Upper lobe of left lung (tissue), 6 donors: ENCODE results near the gene ARHGAP24. TPM values are rescaled to one million over a fixed set of nuclear protein-coding genes. Genes with fewer than 3 reads are reported as not detected.

ENCODE experiments used
- ATAC-seq, 2 donors: fragments of 200-7000 bp; cut with Tn5 transposase; one replicate each; pipeline ENCODE4 v1.9.1; 2022; ENCODE audit warnings: mild to moderate bottlenecking in 2 of 2, moderate library complexity in 2 of 2; ENCODE audit not compliant: low FRiP score in 2 of 2
- DNase-seq, 2 donors: peaks; one replicate each; pipeline ENCODE4 v3.0.0-alpha.2; 2019 to 2020
- H3K27ac ChIP-seq, 4 donors: fragments of 200-600 bp; sonication (generic); one replicate each; pipeline ENCODE4 v1.5.1; 2016 to 2019
- H3K27me3 ChIP-seq, 4 donors: fragments of 200-600 bp; sonication (generic); one replicate each; pipeline ENCODE4 v1.5.1; 2017 to 2019
- H3K36me3 ChIP-seq, 4 donors: fragments of 200-600 bp; sonication (generic); one replicate each; pipeline ENCODE4 v1.5.1; 2016 to 2019
- H3K4me1 ChIP-seq, 4 donors: fragments of 200-600 bp; sonication (generic); one replicate each; pipeline ENCODE4 v1.5.1; 2018 to 2019
- H3K4me3 ChIP-seq, 4 donors: fragments of 200-600 bp; sonication (generic); one replicate each; pipeline ENCODE4 v1.5.1; 2017 to 2019; ENCODE audit warnings: mild to moderate bottlenecking in 2 of 4, moderate library complexity in 1 of 4
- H3K9me3 ChIP-seq, 4 donors: fragments of 200-600 bp; sonication (generic); one replicate each; pipeline ENCODE4 v1.5.1; 2018 to 2019
- CTCF ChIP-seq, 6 experiments: fragments of 450-650 bp in 4 of 6; fragments of 200-600 bp in 2 of 6; sonication (generic) in 2 of 6; IDR thresholded peaks; one replicate each; pipeline ENCODE4 v1.5.1; 2016 to 2019; ENCODE audit warnings: antibody characterized with exemption in 6 of 6
- EP300 ChIP-seq, 4 donors: sonication (generic); formaldehyde crosslinking; IDR thresholded peaks; one replicate each; pipeline ENCODE4 v1.5.1; 2017; ENCODE audit warnings: antibody characterized with exemption in 4 of 4, control low read depth in 2 of 4
- POLR2A ChIP-seq, 4 donors: fragments of 450-650 bp; IDR thresholded peaks; one replicate each; pipeline ENCODE4 v1.5.1; 2016 to 2017; ENCODE audit warnings: antibody characterized with exemption in 4 of 4, mild to moderate bottlenecking in 2 of 4
- POLR2AphosphoS5 ChIP-seq, 2 donors: sonication (generic); formaldehyde crosslinking; IDR thresholded peaks; one replicate each; pipeline ENCODE4 v1.5.1; 2017; ENCODE audit warnings: antibody characterized with exemption in 2 of 2
- WGBS, 2 donors: methylation state at CpG; one replicate each; pipeline ENCODE4 v1.1.5; 2017 to 2018; 5-methylcytosine and 5-hydroxymethylcytosine counted together
- total RNA-seq, 6 donors: library from RNA; depleted of rRNA in 4 of 6; stranded (reverse); fragments of >200 nt in 4 of 6; gene quantifications; one replicate each; pipeline versions ENCODE4 v1.1.0 to v1.2.1, GENCODE V29; 2016 to 2021
- donor health status: DM: no; HTN: no; CAD: no; lungs with moderate emphysema.
- donor health status: DM: no; HTN: yes; CAD: no; lungs with severe emphysema.

ARHGAP24 gene
- total RNA-seq, 6 donors from 2014 or later: 26.4 to 92.2 (median 52.4) TPM

- no peak for ATAC-seq
- Histone ChIP-seq H3K27me3 (no peaks in the 10 kb centered on the region), H3K4me3 (no peak overlapping the region), H3K4me1 (peaks cover 7 to 19% (median 14%) of the 10 kb centered on the region in 4 donors), H3K9me3 (no peaks in the 10 kb centered on the region), H3K27ac (no peak overlapping the region), H3K36me3 (no peaks in the 10 kb centered on the region)
- DNase-seq: no peak
- 89 to 93% methylated on average over 3 of the region's 3 CpGs for WGBS, 2 donors
- TF ChIP-seq EP300 (IDR thresholded peaks at IDR 0.05) (no peak), POLR2AphosphoS5 (IDR thresholded peaks at IDR 0.05) (no peak), CTCF (IDR thresholded peaks at IDR 0.05) (no peak), POLR2A (IDR thresholded peaks at IDR 0.05) (no peak)
Observed at GRCh38 chr4:85495621-85496020, 20.7 kb downstream of the ARHGAP24 start.

- H3K9me3 ChIP-seq: no peaks in the 10 kb centered on the region
Observed at GRCh38 chr4:85496126-85496849, 21.3 kb downstream of the ARHGAP24 start.

GRCh38 chr4:85496933-85497332 is 22.0 kb downstream of the ARHGAP24 start:
- H3K4me3 ChIP-seq: no peak overlapping the region
- H3K4me1 ChIP-seq: peaks cover 7 to 18% (median 14%) of the 10 kb centered on the region in 4 donors
- H3K27me3 ChIP-seq: no peaks in the 10 kb centered on the region
- no peaks in the 10 kb centered on the region for H3K9me3 ChIP-seq
- no peak for DNase-seq
- no peaks in the 10 kb centered on the region for H3K36me3 ChIP-seq
- 45 to 50% methylated on average over 4 of the region's 4 CpGs for WGBS, 2 donors
- ATAC-seq: peak in 1 of 2 donors; percentile 67
- TF ChIP-seq EP300 (IDR thresholded peaks at IDR 0.05): no peak
- no peak for TF ChIP-seq POLR2A (IDR thresholded peaks at IDR 0.05)
- no peak for TF ChIP-seq POLR2AphosphoS5 (IDR thresholded peaks at IDR 0.05)
- no peak for TF ChIP-seq CTCF (IDR thresholded peaks at IDR 0.05)
- H3K27ac ChIP-seq: peak overlapping the region in 1 of 4 donors; percentile 71

More at GRCh38 chr4:85496126-85496849, 21.3 kb downstream of the ARHGAP24 start:
- TF ChIP-seq EP300 (IDR thresholded peaks at IDR 0.05) (no peak), CTCF (IDR thresholded peaks at IDR 0.05) (no peak), POLR2A (IDR thresholded peaks at IDR 0.05) (no peak)
- Histone ChIP-seq H3K27ac (peak overlapping the region in 1 of 4 donors; percentile 71), H3K27me3 (no peaks in the 10 kb centered on the region), H3K4me3 (no peak overlapping the region), H3K36me3 (no peaks in the 10 kb centered on the region), H3K4me1 (peaks cover 7 to 21% (median 14%) of the 10 kb centered on the region in 4 donors)
- no peak for DNase-seq
- no peak for ATAC-seq
- 62 to 67% methylated on average over 8 of the region's 8 CpGs for WGBS, 2 donors

- H3K4me1 ChIP-seq: peaks cover 7 to 18% (median 14%) of the 10 kb centered on the region in 4 donors
- DNase-seq (peak in 1 of 2 donors; percentile 91), ATAC-seq (peak; percentile 92 to 95)
- no peaks in the 10 kb centered on the region for H3K27me3 ChIP-seq
- TF ChIP-seq POLR2AphosphoS5 (IDR thresholded peaks at IDR 0.05) (peak in 1 of 2 donors; percentile 56), POLR2A (IDR thresholded peaks at IDR 0.05) (peak in 1 of 4 donors; percentile 39), CTCF (IDR thresholded peaks at IDR 0.05) (no peak)
- peak overlapping the region; percentile 14 to 71 (median 40) for H3K27ac ChIP-seq
- 23 to 45% methylated on average over 5 of the region's 5 CpGs for WGBS, 2 donors
- no peak overlapping the region for H3K4me3 ChIP-seq
- H3K9me3 ChIP-seq: no peaks in the 10 kb centered on the region
- H3K36me3 ChIP-seq: no peaks in the 10 kb centered on the region
Observed at GRCh38 chr4:85498068-85498733, 23.3 kb downstream of the ARHGAP24 start.
